GM18868 (cell line): ENCODE results near the gene GRIA1.

Experiments used
- ATAC-seq: cut with Tn5 transposase; IDR thresholded peaks from one replicate; pipeline ENCODE4 v1.9.1; 2021; ENCODE audit warnings: mild to moderate bottlenecking, moderate library complexity; ENCODE audit not compliant: unreplicated experiment

GRIA1 gene

DNA sequence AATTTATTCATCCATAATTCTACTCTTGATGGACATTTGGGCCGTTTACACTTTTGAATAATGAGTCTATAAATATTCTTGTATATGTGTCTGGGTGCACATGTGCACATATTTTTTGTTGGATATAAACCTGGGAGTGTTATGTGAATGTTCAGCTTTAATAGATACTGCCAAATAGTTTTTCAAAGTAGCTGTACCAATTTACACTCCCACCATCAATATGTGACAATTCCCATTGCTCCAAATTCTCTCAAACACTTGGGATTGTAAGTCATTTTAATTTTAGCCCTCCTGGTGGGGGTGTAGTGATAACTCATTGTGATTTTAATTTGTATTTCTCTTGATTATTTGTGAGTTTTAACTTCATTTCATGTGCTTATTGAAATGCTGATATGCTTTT lies 114.9 kb downstream of the GRIA1 start:
- no peak for ATAC-seq

DNA sequence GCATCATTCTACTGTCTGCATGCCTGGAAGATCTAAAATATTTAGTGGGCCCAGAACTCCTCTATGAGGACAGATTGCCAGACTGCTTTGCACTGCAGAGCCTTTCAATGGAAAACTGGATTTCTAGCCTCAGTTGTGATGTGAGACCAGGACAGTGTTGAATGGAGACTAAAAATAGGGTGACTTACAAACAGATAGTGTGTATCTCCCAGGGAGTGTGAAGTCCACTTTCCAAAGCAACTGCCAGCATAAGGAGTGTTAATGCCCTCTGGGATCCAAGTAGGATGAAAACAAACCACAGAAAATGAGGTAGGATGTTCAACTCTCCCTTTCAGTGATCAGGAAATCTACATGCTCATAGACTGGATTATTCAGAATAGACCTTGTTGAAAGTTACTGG lies 119.5 kb downstream of the GRIA1 start:
- ATAC-seq = no peak

DNA sequence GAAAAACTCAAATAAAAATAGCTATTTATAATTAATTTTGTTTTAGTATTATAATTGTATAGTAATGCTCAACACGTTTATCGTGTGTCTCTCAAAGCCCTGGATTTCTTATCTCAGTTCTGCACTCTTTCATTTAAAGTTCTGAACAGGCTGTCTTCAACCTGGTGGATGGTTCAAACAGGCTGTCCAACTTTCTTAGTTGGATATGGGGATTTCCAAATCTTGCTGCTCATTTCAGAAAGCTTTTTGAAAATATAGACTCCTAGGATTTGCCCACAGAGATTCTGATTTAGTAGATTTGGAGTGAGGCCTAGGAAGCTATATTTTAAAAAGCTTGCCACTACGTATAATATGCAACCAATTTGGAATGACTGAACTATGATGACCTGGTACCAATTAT lies 120.3 kb downstream of the GRIA1 start:
- ATAC-seq = no peak

DNA sequence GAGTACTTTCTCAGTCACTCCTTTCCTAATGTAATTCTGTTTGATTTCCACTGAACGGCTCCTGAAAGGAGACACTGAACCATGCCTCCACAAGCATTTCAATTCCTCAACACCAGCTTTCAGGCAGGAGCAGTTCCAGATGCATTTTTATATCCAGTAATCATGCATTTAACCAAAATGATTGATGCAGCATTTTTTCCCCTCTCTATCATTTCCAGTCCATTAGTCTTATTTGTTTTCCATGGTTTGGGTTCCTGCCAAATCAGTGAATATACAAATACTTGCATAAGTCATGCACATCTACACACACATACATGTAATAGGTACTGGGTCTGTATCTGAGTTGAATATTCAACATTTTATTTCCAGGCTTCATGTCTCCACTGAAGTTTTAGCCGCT lies 122.7 kb downstream of the GRIA1 start:
- ATAC-seq = no peak

DNA sequence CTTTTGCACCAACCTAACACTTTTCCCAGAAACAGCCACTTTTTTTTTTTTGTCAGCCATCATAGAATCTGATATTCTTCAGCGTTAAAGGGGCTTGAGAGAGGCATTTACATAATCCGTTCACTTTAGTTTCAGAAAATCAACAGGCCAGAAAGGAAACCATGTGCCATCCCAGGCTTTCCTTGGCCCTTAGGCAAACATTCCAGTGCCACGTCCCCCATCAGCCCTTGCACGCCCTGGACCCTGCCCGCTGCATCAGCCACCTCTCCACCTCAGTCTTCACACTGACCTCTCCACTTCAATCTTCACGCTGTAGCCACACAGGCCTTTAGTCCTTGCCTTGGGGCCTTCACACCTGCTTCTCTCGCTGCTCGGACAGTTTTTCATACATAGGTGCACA lies 123.2 kb downstream of the GRIA1 start:
- ATAC-seq = no peak

DNA sequence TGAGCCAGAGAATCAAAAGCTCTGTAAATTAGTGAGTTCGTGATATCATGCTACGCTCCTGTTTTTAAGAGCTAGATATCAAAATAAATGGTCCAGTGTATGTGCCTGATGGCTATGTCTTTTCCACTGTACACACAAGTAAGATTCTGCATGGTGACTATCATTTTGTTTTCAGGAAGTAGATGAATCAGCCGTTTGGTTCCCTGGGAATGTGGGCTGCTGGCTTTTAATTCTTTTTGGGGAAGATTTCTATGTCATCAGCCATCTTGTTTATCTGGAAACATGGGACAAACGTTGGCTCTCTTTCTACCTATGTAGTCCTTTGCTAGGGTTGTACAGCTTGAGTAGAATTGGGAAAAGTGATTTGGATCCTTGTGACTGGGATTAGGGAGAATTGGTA lies 126.7 kb downstream of the GRIA1 start:
- ATAC-seq = no peak

DNA sequence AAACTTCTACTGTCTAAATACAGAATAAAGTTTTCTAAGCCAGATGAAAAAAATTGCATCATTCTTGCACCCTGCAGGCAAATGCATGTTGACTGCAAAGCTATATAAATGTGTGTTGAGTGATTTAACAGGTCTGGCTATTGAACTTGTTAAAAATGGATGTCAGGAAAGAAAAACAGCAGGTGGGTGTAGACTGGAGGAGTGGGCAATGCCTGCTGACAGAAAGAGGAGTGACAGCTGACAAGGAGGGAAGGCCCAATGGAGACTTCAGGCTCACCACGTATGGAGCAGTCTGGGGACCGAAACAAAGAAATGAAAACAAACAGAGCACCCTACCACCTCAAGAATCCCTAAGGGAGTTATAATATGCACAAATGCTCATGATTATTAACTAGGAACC lies 127.8 kb downstream of the GRIA1 start:
- no peak for ATAC-seq

DNA sequence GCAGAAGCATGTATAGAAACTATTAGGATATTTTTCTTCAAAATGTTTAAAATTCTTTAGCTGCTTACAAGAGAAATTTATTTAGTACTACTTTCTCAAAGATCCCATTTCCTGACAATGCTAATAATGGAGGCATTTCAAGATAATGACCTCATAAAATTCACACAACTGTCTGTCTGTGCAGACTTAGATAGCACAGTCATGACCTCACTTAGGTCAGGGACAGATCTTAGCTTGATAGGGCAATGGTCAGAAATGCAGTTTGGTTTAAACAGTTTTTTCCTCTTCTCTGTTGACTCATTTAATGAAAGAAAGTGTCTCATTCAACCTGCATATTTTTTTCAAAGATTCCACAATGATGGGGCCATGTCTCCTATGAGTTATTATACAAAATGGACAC lies 128.4 kb downstream of the GRIA1 start:
- ATAC-seq = no peak

DNA sequence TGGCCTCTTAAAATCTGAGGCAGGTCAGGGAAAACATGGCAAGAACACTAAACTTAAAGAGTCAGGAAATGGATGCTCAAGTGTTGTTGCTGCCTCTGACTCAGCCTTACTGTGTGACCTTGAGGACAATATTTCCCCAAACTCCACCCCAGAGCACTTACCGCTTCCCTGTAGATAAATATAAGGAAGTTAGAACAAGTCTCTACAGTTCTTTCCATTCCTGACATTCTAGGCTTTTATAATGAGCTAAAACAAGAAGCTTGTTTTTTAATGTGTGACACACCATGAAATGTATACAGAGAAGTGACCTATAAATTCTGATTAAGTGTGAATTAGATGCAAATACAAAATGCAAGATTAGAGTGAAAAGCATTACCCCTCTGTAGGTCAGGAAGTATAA lies 129.3 kb downstream of the GRIA1 start:
- ATAC-seq = no peak

DNA sequence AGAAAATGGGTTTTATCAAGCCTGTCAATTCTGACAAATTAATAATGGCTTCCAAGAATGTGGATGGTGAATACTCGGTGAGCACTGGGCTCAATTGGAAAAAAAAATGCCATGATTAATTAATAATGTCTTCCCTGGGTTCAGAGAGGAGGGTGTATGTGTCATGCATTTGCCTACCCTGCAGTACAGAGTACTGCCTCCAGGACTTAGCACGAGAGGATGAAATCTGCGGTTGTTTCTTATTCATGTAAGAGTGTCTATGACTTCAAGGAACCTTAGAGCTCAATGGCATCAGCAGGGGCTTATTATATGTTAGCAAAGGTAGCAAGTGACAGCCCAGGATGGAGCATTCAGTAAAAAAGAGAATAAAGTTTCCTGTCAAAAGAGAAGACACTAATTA lies 132.7 kb downstream of the GRIA1 start:
- no peak for ATAC-seq

DNA sequence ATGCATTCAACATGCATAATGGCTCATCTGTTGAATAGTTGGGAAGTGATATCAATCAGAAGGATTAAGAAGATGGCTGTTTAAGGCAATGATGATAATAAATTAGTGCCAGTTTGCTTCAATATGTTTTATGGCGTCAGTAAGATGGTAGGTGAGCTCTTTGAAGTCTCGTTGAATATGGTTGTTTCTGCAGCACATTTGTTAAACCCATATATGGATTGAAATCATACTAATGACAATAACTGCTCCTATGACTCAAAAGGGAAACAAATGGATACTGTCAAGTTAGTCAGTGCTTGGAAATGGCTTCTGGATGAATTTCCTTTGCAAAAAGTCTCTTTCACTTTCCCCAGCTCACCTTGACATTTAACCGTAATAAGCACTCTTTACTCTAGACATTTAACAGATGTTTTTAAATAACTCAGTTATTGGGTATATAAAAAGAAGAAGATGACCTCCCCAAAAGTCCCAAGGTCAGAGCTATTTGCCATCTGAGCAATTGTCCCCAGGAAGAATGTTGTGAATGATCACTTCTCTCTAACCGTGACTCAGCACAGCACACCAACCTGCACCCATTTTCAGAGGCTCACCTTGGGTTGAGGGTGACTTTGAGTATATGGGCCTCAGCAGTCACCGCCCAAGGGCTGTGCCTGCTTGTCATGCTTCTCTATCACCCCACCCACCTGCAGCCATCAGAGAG lies 133.4 kb downstream of the GRIA1 start:
- no peak for ATAC-seq

DNA sequence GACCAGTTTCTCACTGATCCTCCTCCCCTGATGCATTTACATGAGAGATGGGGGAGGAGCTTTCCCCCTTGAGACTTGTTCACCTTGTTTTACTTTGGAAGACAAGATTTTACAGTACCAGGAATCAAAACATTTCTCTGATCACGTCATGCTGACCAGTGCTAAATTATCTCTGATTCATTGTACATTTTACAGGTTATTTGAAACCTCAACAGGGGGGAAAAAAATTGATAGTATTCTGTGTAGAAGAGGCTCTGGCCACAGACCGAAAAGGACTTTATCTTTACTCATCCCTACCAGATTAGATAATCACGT lies 133.9 kb downstream of the GRIA1 start:
- ATAC-seq = no peak

DNA sequence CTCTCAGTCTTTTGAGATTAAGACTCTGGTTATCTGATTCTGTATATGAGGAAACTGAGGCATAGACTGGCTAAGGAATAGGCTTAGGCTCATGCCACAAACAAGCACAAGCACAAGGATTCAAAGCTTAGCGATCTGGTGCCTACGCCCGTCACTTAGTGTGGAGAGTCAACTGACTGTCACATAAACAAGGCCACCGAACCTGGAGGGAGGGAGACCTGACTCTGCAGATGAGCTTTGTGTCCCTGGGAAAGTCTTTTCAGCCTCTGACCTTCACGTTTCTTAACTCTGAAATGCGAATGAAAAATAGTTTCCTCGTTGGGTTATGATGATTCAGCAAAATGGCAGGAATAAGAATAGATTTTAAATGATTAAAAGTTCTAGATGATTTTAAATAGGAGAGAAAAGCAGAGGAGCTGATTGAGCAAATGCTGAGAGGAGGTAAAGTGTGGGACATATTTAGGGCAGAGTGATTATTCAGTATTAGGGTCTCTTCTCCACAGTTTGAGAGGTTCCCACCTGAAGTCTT lies 135.4 kb downstream of the GRIA1 start:
- ATAC-seq = no peak

DNA sequence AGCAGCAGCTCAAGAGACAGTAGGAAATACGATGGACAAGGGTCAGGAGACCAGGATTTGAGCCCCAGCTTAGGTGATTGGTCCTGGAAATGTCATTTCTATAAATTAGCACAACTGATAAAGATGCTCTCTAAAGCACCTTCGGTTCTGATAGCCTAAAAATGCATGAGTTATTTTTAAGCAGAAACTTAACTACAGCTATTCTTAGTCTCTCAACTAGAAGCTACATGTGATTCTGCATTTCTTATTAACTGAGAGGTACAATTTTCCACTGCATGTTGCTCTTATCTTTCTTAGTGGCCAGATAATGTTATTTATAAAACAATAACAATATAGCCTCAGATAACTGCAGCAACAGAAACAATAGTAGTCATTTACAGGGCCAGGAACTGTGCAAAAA lies 136.4 kb downstream of the GRIA1 start:
- ATAC-seq = no peak

DNA sequence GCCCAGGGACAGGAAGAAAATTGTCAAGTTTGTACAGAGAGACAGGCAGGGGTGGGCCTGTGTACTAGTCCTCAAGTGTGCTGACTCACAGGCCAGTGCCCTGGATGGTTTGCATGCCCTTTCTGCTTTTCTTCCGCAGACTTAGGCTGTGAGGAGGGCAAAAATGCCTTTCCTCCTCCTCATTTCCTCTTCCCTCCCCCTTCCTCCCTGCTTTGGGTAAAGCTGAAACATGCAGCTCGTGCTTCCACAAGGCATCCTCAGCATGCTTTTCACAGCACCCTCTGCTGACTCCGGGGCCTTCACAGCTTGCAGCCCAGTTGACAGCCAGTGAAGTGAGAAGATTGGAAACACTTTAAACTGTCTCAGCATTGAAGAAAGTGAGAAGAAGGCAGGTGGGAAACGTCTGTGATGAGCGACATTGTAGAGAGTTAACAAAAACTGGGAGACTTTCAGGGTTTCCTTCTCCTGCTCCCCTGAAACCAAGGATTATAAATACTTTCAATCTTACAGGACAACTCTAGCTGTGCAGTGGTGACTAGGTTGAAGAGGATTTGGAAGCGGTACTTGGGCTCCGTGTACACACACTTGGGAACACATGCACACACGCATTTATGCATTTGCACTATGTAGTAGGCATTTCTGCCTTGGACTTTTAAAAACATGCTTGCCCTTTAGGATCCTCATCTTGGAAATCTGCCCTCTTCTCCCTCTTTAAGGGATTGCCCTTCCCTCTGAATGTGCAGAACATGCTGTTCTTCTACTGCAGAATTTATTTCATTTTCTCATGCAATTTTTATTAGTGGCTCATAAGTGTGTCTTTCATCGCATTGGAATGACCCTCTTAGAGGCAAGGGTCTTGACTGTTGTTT lies 138.8 kb downstream of the GRIA1 start:
- ATAC-seq = peak; percentile 29

DNA sequence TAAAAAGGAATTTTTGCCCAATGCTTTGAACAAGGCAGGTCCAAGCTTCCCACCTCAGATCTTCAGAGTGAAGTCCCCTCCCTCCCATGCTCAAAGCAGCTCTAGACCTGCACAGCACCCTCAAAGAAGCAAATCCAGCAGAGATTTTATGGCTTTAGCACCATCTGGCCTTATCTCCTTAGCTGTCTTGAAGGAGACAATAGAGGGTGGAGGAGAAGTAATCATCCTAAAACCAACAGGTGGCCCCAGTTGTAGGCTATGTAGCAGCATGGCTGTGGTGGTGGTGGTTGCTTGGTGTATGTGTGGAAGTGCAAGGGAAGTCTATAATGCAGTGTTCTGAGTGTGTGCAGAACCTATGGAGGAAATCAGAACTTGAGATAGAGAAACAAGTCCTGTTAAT lies 140.1 kb downstream of the GRIA1 start:
- no peak for ATAC-seq

DNA sequence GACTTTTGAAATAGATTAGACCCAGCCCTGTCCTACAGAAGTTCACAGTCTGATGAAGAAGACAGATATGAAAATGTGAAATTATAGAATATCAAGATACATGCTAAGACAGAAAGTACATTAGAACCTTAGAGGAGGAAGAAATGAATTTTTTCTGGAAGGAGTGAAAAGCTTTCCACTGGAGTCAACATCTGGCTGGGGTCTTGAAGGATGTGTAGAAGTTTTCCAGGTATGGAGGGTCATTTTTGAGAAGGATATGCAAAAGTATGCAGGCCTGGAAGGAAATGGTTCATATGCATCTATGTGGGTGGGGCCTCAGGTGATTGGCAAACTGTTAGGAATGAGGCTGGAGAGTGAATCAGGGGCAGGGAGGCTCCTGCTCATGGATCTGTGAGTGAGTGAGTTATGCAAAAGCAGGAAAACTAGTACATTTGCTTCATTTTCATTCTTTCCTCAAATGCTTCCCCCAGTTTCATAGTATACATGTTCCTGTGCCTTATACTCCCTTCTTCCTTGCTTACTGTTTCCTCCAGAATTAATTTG lies 142.3 kb downstream of the GRIA1 start:
- ATAC-seq = no peak

DNA sequence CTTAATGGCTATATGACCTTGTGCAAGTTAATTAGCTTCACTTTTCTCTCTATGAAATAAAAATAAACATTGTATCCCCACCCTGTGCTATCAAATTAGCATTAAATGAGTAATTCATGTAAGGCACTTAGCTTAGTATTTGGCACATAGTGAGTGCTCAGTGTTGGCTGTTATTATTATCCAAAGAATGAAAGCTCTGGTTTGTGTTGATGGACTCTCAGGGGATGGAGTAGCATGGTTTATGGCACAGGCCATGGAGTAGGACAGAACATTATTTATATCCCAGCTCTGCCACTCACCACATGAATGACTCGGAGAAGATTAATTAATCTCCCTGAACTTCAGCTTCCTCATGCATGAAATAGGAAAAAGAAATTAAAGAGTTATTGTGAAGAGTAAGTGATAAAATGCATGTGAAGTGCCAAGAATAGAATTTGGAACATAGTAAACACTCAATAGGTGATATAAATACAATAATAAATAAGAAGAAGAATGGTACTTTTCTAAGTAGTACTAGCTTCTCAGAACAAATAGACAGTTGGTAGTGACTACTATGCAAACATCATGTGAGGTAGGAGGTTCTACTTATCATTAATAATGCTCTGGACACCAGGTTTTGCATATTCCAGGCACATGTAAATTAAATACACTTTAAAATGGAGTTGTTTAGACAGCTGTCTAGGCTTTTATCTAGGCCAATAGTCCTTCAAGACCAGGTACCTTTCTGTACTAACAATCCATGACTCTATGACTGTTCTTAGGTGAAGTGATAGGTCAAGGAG lies 146.4 kb downstream of the GRIA1 start:
- ATAC-seq = no peak

DNA sequence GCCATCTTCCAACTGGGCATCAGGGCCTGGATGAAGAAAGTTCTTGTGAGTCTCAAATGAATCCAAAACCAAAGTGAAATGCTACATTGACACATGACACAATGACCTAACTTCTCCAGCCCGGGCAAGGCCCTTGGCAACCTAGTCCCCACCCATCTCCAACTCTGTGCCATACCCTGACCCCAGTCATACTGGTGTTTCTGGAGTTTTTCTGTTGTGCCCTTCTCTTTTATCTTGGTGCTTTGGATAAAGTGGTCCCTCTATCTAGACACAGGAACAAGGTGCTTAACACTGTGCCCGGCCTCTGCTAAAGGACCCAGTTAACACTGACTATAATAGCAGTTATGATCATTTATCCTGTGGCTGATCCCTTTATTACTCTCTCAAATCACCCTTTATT lies 149.8 kb downstream of the GRIA1 start:
- ATAC-seq = no peak

DNA sequence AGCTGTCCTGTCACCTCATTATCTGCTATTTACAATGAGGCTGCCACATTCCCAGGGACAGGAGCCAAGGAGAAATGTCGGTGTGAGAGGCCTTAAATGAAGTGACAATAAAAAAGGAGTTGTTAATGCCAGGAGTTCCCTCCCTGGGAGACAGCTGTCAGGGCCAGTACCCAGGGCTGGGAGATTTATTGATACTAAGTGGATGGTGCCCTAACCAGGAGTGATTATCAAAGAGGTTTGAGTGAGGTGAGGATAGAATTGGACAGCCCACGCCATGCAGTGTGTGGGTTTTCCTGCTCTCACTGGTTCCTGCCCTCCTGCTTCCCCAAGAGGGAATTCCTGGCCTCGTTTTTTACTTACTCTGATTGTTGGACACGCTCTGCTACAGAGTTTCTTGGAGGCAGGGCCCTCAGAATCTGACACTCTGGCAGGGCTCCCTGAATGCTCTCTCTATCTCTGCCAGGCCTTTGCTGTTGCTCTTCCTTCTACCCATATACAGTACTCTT lies 150.8 kb downstream of the GRIA1 start:
- ATAC-seq = no peak

DNA sequence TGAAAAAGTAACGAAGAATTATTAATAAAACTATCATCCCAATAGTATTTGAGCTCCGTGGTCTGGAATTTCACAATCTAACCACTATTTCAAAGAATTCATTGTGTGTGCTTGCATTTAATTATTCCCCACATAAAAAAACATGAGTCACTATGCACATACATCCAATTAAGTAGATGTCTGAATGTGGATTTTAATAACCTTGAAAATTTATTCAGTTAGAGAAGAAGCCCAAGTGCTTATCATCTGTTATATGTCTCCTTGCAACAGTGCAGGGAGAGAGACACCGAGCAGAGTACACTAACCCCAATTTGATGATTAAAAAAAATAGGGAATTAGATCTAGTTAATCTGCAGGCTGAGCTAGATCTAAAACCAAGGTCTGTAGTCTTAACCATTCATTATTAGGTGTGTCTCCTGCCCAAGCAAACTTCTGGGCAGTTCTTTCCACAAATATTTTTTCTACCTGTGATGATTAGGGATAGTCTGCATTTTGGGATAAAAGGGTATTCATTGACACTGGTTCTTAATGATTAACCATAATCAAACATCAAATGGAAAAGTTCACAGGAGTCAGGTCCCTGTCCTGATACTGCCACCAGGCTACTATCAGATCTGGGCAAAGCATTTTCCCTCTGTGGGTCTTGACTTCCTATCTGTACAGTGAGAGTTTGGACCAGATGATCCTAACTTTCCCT lies 164.2 kb downstream of the GRIA1 start:
- no peak for ATAC-seq
